Lower lobe of right lung (tissue), 2 donors: ENCODE measurements around the gene SPPL3. TPM values are rescaled to one million over a fixed set of nuclear protein-coding genes. Genes with fewer than 3 reads are reported as not detected.

ENCODE experiments used
- ATAC-seq, 2 donors: fragments of 200-7000 bp; cut with Tn5 transposase; one replicate each; pipeline ENCODE4 v1.9.1; 2020 to 2022; ENCODE audit warnings: mild to moderate bottlenecking in 2 of 2, moderate library complexity in 2 of 2
- DNase-seq: peaks from one replicate; pipeline ENCODE4 v3.0.0-alpha.2; 2020
- H3K27ac ChIP-seq: fragments of 200-600 bp; one replicate; pipeline ENCODE4 v1.8.0; 2022
- H3K27me3 ChIP-seq: fragments of 200-600 bp; one replicate; pipeline ENCODE4 v1.8.0; 2022; ENCODE audit warnings: low read depth
- H3K36me3 ChIP-seq: fragments of 200-600 bp; one replicate; pipeline ENCODE4 v1.8.0; 2022; ENCODE audit warnings: mild to moderate bottlenecking
- H3K4me1 ChIP-seq: fragments of 200-600 bp; one replicate; pipeline ENCODE4 v1.8.0; 2022
- H3K4me3 ChIP-seq: fragments of 200-600 bp; one replicate; pipeline ENCODE4 v1.8.0; 2022; ENCODE audit warnings: mild to moderate bottlenecking
- H3K9me3 ChIP-seq: fragments of 200-600 bp; one replicate; pipeline ENCODE4 v1.8.0; 2022
- intact Hi-C: fragments of 100-400 bp; cut with DNase I; formaldehyde crosslinking; loops from one replicate; pipeline ENCODE4 v1.11.0; 2022
- total RNA-seq: library from RNA; stranded (reverse); fragmentation: NEBNext Ultra II Directional; extraction: Animal tissue kit (Norgen Biotek cat#: 25700); gene quantifications from one replicate; pipeline ENCODE4 v1.2.1, GENCODE V29; 2021
- TF ChIP-seq, protein P1 (sequence below): fragments of 200-600 bp; IDR thresholded peaks from one replicate; pipeline ENCODE4 v1.8.0; 2022; ENCODE audit warnings: antibody characterized with exemption, mild to moderate bottlenecking
- donor health status: DM: no; HTN: yes; CAD: no; lungs with severe emphysema.

Gene SPPL3
- total RNA-seq, 1 donor from 2014 or later: 44.0 TPM

- Histone ChIP-seq H3K27ac (no peak overlapping the region), H3K4me3 (no peak overlapping the region), H3K27me3 (no peaks in the 10 kb centered on the region), H3K36me3 (no peaks in the 10 kb centered on the region), H3K9me3 (no peaks in the 10 kb centered on the region), H3K4me1 (no peaks in the 10 kb centered on the region)
- intact Hi-C loops: no loop called here
- TF ChIP-seq, protein P1, sequence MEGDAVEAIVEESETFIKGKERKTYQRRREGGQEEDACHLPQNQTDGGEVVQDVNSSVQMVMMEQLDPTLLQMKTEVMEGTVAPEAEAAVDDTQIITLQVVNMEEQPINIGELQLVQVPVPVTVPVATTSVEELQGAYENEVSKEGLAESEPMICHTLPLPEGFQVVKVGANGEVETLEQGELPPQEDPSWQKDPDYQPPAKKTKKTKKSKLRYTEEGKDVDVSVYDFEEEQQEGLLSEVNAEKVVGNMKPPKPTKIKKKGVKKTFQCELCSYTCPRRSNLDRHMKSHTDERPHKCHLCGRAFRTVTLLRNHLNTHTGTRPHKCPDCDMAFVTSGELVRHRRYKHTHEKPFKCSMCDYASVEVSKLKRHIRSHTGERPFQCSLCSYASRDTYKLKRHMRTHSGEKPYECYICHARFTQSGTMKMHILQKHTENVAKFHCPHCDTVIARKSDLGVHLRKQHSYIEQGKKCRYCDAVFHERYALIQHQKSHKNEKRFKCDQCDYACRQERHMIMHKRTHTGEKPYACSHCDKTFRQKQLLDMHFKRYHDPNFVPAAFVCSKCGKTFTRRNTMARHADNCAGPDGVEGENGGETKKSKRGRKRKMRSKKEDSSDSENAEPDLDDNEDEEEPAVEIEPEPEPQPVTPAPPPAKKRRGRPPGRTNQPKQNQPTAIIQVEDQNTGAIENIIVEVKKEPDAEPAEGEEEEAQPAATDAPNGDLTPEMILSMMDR: no peak
- DNase-seq (no peak), ATAC-seq (peak; percentile 70 to 79)
Measured at GRCh38 chr12:120928864-120929652, 24.9 kb upstream of the SPPL3 start.

DNA sequence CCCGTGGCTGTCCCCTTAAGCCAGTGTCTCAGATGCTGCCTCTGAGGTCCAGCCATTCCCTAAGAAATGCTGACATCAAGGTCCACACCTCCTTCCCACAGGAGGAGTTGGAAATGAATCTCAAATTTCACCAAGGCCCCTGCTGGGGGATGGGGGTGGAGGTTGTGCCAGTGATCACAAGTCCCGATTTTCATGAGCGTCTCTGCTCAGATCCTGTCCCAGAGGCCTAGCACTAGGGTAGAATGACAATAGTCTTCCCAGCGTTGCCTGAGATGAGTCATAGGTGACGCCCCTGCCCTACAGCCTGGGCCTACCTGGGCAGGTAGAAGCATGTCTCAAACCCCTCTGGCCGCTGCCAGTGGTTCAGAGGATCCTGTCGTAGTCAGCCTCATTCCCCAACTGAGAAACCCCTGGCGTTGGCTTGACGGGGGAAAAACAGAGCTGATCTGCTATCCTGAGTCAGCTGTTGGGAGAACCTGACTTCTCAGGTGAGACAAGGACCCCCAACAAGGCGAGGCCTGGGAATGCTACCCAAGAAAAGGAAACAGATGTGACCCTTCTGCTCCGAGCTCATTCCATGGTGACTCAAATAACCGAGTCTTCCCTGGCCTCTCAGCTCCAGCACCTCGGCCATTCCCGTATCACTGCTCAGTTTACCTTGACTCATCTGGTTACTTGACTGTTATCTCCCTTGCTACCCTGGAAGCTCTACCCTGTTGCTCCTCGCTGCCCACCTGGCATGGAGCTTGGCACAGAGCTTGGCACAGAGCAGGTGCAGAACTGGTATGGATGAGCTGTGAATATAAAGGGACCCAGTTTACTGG, 21.8 kb upstream of the SPPL3 start:
- no peaks in the 10 kb centered on the region for H3K9me3 ChIP-seq
- H3K4me1 ChIP-seq: no peaks in the 10 kb centered on the region
- DNase-seq (no peak), ATAC-seq (no peak)
- no peak overlapping the region for H3K4me3 ChIP-seq
- H3K36me3 ChIP-seq: no peaks in the 10 kb centered on the region
- TF ChIP-seq, protein P1: no peak
- intact Hi-C loops: no loop called here
- H3K27ac ChIP-seq: no peak overlapping the region
- H3K27me3 ChIP-seq: no peaks in the 10 kb centered on the region

DNA sequence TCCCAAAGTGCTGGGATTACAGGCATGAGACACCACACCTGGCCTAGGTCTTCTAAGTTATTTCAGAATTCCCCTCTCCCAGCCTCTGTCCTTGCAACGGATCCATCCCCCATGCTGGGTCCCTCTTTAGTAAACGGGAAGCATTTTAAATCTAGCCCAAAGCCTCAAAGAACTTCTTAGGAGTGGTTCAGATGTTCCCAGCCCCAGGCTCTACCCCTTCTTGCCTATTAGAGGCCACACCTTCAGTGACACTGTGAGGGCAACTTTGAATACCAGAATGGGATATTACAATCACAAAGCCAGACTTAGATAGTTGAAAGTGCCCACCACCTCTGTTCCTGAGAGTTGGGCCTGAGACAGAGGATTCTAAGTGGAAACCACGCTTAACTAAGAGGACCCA, 18.1 kb upstream of the SPPL3 start:
- TF ChIP-seq, protein P1: no peak
- Histone ChIP-seq H3K36me3 (no peaks in the 10 kb centered on the region), H3K9me3 (peaks cover 12% of the 10 kb centered on the region), H3K4me3 (no peak overlapping the region), H3K27me3 (no peaks in the 10 kb centered on the region), H3K27ac (no peak overlapping the region), H3K4me1 (no peaks in the 10 kb centered on the region)
- ATAC-seq (no peak), DNase-seq (no peak)
- intact Hi-C loops: no loop called here

GRCh38 chr12:120921637-120922036, 17.5 kb upstream of the SPPL3 start:
- Histone ChIP-seq H3K4me3 (no peak overlapping the region), H3K36me3 (no peaks in the 10 kb centered on the region), H3K4me1 (no peaks in the 10 kb centered on the region), H3K27ac (no peak overlapping the region), H3K27me3 (no peaks in the 10 kb centered on the region), H3K9me3 (peaks cover 12% of the 10 kb centered on the region)
- intact Hi-C loops: no loop called here
- no peak for DNase-seq
- TF ChIP-seq, protein P1: no peak
- no peak for ATAC-seq

DNA sequence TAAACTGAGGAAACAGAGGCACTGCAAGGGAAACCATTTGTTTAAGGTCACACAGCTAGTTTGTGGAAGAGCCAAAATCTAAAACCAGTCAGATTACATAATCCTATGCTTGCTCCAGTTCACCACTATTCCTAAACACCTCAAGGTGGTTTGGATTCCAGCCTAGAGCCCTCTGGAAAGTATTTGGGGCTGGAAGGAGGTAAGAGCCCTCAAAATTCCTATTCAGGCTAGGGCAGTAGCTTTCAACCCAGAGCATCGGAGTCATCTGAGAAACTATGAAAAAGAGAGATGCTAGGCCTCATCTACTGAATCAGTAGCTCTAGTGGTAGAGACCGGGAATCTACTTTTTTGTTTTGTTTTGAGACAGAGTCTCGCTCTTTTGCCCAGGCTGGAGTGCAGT, 16.0 kb upstream of the SPPL3 start:
- no peak for DNase-seq
- ATAC-seq: peak in 1 of 2 donors; percentile 40
- peaks cover 12% of the 10 kb centered on the region for H3K9me3 ChIP-seq
- H3K36me3 ChIP-seq: no peaks in the 10 kb centered on the region
- H3K4me3 ChIP-seq: no peak overlapping the region
- H3K27ac ChIP-seq: no peak overlapping the region
- no peaks in the 10 kb centered on the region for H3K4me1 ChIP-seq
- intact Hi-C loops: no loop called here
- TF ChIP-seq, protein P1: no peak
- H3K27me3 ChIP-seq: no peaks in the 10 kb centered on the region
